Loucy (cell line): ENCODE measurements around the gene CCDC40.

ENCODE experiments used
- H2AFZ ChIP-seq: fragments of 200-600 bp; sonication (generic); 2 replicates; pipeline ENCODE4 v1.6.0; 2016; ENCODE audit warnings: antibody characterized with exemption, mild to moderate bottlenecking, low read length, moderate library complexity
- H3F3A ChIP-seq: fragments of 200-600 bp; 2 replicates; pipeline ENCODE4 v1.6.0; 2016; ENCODE audit warnings: antibody characterized with exemption, low read depth, mild to moderate bottlenecking
- H3K27me3 ChIP-seq: fragments of 200-600 bp; sonication (generic); 2 replicates; pipeline ENCODE4 v1.6.1; 2014; ENCODE audit warnings: low read length, mild to moderate bottlenecking; ENCODE audit not compliant: insufficient read depth, poor library complexity, severe bottlenecking
- H3K36me3 ChIP-seq: fragments of 200-600 bp; sonication (generic); 2 replicates; pipeline ENCODE4 v1.6.1; 2016; ENCODE audit warnings: low read length; ENCODE audit not compliant: insufficient read depth
- H3K4me1 ChIP-seq: fragments of 200-600 bp; sonication (generic); 2 replicates; pipeline ENCODE4 v1.5.1; 2014; ENCODE audit warnings: low read length, mild to moderate bottlenecking; ENCODE audit not compliant: insufficient read depth, poor library complexity, severe bottlenecking
- H3K4me2 ChIP-seq: fragments of 200-600 bp; sonication (generic); 2 replicates; pipeline ENCODE4 v1.6.0; 2014; ENCODE audit warnings: antibody characterized with exemption, low read length, low read depth, mild to moderate bottlenecking; ENCODE audit not compliant: poor library complexity, severe bottlenecking
- H3K4me3 ChIP-seq: fragments of 200-600 bp; sonication (generic); 2 replicates; pipeline ENCODE4 v1.5.1; 2014; ENCODE audit warnings: low read length, mild to moderate bottlenecking, mixed read lengths; ENCODE audit not compliant: poor library complexity, severe bottlenecking
- H3K79me2 ChIP-seq: fragments of 200-600 bp; sonication (generic); 2 replicates; pipeline ENCODE4 v1.6.1; 2014; ENCODE audit warnings: low read length; ENCODE audit not compliant: insufficient read depth
- H3K9ac ChIP-seq: fragments of 200-600 bp; sonication (generic); 2 replicates; pipeline ENCODE4 v1.6.0; 2014; ENCODE audit warnings: mild to moderate bottlenecking, low read depth, low read length, moderate library complexity; ENCODE audit not compliant: poor library complexity, severe bottlenecking
- H3K9me2 ChIP-seq: fragments of 200-600 bp; sonication (generic); replicated peaks from 2 replicates; pipeline ENCODE4 v1.6.1; 2016; ENCODE audit warnings: low read depth, low read length, mixed read lengths
- H3K9me3 ChIP-seq: fragments of 200-600 bp; sonication (generic); 2 replicates; pipeline ENCODE4 v1.6.1; 2014; ENCODE audit warnings: mild to moderate bottlenecking, antibody characterized with exemption, low read length, low read depth; ENCODE audit not compliant: insufficient read depth
- H4K20me1 ChIP-seq: fragments of 200-600 bp; sonication (generic); 2 replicates; pipeline ENCODE4 v1.6.0; 2014; ENCODE audit warnings: antibody characterized with exemption, low read length, mild to moderate bottlenecking; ENCODE audit not compliant: insufficient read depth, poor library complexity, severe bottlenecking
- EZH2phosphoT487 ChIP-seq: fragments of 200-600 bp; IDR thresholded peaks from 2 replicates; pipeline ENCODE4 v1.6.1; 2018; ENCODE audit warnings: antibody characterized with exemption, mild to moderate bottlenecking, moderate library complexity, borderline replicate concordance
- TF ChIP-seq, protein P1 (sequence below): fragments of 200-600 bp; sonication (generic); conservative IDR thresholded peaks from 2 replicates; pipeline ENCODE4 v1.5.1; 2014; ENCODE audit warnings: mild to moderate bottlenecking, antibody characterized with exemption, low read length

The CCDC40 gene

DNA sequence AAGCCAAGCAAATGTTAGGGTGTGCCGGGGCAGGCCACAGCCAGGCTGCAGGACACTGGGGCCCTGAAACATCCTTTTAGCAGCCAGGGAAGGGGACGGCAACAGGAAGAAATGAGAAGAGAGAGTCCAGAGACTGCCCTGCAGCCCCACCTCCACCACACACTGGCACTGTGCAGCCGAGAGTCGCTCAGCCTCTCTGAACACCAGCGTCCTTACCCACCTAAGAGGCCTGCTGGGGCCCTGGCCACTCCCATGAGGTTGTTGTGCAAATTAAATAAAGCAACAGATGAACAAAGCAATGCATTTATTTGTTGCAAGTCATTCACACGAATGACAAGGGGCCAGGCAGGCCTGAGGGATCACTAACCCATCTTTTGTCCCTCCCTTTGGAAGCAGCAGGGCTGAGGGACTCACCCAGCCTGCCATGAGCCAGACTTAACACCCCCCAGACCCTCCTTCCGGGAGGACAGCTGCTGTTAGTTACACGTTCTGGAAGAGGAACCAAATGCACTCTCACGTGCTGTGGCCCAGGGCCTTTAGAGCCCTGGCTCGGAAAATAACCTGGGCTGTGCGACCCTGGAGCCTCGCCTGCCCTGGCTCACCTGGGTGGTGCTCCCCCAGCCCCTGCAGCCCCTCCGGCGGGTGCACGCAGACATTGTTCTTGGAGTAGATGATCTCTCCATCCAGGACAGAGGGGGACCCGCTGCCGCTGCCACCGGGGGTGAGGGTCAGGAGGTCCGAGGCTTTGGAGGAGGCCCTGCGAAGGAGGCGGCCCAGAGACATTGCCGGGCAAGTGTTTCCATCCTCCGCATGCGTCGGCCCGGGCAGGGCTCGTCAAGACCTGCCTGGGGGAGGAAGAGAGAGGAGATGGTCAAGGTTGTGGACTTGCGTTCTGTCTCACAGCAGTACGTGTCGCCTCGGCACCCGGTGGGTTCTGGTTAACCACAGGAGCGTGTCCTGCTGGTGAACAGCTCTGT, 23.4 kb upstream of the CCDC40 start:
- Histone ChIP-seq H3K36me3 (no peaks in the 10 kb centered on the region), H3K4me3 (no peak overlapping the region), H3K9me3 (peaks cover 5% of the 10 kb centered on the region; the same call in 1 of the 2 replicates), H4K20me1 (no peaks in the 10 kb centered on the region), H3K27me3 (no peaks in the 10 kb centered on the region), H3K9ac (no peak overlapping the region), H3K4me2 (no peak overlapping the region), H3K9me2 (no peaks in the 10 kb centered on the region), H2AFZ (no peak overlapping the region), H3K4me1 (no peaks in the 10 kb centered on the region), H3K79me2 (no peaks in the 10 kb centered on the region), H3F3A (no peaks in the 10 kb centered on the region)
- TF ChIP-seq, protein P1, sequence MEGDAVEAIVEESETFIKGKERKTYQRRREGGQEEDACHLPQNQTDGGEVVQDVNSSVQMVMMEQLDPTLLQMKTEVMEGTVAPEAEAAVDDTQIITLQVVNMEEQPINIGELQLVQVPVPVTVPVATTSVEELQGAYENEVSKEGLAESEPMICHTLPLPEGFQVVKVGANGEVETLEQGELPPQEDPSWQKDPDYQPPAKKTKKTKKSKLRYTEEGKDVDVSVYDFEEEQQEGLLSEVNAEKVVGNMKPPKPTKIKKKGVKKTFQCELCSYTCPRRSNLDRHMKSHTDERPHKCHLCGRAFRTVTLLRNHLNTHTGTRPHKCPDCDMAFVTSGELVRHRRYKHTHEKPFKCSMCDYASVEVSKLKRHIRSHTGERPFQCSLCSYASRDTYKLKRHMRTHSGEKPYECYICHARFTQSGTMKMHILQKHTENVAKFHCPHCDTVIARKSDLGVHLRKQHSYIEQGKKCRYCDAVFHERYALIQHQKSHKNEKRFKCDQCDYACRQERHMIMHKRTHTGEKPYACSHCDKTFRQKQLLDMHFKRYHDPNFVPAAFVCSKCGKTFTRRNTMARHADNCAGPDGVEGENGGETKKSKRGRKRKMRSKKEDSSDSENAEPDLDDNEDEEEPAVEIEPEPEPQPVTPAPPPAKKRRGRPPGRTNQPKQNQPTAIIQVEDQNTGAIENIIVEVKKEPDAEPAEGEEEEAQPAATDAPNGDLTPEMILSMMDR: no peak
- TF ChIP-seq EZH2phosphoT487: no peak

DNA sequence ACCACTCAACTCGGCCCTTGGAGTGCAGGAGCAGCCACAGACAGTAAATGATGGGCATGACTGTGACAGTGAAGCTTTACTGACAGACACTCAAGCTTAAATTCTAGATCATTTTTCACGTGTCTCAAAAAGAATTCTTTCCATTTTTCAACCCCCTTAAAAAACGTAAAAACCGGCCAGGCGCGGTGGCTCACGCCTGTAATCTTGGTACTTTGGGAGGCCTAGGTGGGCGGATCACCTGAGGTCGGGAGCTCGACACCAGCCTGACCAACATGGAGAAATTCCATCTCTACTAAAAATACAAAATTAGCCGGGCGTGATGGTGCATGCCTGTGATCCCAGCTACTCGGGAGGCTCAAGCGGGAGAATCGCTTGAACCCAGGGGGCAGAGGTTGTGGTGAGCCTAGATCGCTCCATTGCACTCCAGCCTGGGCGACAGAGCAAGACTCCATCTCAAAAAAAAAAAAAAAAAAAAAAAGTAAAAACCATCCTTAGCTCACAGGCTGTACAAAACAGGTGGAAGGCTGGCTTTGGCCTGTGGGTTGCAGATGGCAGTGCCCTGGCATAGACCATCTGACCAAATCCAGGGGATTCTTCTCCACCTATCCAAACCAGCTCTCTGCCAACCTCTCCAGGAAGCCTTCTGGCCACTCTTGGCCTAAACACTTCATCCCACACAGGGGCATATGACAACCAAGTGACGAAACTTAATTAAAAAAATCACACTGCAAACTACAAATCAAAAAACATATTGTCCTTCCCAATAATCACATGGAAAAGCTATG, 19.0 kb upstream of the CCDC40 start:
- no peaks in the 10 kb centered on the region for H3K79me2 ChIP-seq
- no peak overlapping the region for H2AFZ ChIP-seq
- TF ChIP-seq, protein P1: no peak
- no peak for TF ChIP-seq EZH2phosphoT487
- H3K9me3 ChIP-seq: peaks cover 5% of the 10 kb centered on the region; the same call in 1 of the 2 replicates
- no peaks in the 10 kb centered on the region for H3K36me3 ChIP-seq
- no peaks in the 10 kb centered on the region for H3K9me2 ChIP-seq
- H3K27me3 ChIP-seq: no peaks in the 10 kb centered on the region
- no peaks in the 10 kb centered on the region for H4K20me1 ChIP-seq
- H3K4me3 ChIP-seq: no peak overlapping the region
- peaks cover 3% of the 10 kb centered on the region for H3K4me1 ChIP-seq
- H3K4me2 ChIP-seq: no peak overlapping the region
- H3F3A ChIP-seq: no peaks in the 10 kb centered on the region
- no peak overlapping the region for H3K9ac ChIP-seq

DNA sequence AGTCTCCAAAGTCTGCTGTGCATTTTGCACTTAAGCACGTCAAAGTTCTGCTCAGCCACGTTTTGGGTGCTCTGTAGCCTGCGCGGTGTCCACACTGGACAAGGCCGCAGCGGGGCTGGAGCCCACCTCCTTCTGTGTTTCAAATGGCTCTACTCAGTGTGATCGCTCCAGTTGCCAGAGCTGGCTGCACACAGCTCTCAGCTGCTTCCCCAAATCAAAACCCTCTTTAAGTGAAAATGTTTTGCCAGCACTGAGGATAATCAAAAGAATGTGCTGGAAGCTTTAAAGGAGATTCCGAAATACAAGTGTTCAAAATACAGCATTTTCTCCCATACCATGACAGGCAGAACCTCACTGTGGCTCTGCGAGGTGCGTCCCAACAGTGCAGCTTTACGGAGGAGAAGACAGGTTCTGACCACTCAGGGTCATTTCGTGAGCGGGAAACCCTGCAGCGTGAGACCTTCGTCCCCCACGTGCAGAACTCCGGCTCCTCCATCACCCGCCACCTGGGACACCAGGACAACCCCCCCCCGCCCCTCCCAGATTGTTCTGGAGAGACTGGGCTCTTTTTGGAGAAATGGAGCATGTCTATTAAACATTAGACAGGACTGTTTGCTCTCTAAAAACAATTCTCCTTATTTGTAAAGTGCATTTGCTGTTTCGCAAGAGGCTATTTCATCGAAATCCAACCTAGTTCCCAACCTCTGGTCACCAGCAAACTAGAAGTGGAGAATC, 17.4 kb upstream of the CCDC40 start:
- Histone ChIP-seq H3K79me2 (no peaks in the 10 kb centered on the region), H3K4me3 (no peak overlapping the region), H3K4me1 (peaks cover 3% of the 10 kb centered on the region), H4K20me1 (no peaks in the 10 kb centered on the region), H2AFZ (no peak overlapping the region), H3K9me2 (no peaks in the 10 kb centered on the region), H3F3A (no peaks in the 10 kb centered on the region), H3K9ac (no peak overlapping the region), H3K36me3 (no peaks in the 10 kb centered on the region), H3K9me3 (peaks cover 5% of the 10 kb centered on the region; the same call in 1 of the 2 replicates), H3K27me3 (no peaks in the 10 kb centered on the region), H3K4me2 (no peak overlapping the region)
- TF ChIP-seq, protein P1: no peak
- TF ChIP-seq EZH2phosphoT487: no peak
